ENCODE data around the gene MSANTD2.

DNA sequence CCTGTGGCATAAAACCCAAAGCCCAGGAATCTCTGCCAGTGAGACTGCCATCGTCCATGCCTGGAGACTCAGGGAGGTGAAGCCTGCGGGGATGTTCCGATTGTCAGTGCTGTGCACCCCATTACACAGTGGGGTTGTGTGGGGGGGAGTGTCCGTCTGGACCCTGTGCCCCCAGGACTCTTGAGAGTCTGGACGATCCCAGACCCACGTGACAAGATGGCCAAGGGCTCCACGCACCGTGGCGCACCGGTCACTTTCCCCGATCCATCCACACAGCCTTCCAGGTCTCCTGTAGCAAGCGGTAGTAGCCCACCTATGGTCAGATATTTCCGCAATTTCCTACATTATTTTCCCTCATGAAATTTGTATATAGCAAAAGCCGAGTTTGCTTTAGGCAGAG lies 81.4 kb downstream of the MSANTD2 start:
- TF ChIP-seq, protein P1, sequence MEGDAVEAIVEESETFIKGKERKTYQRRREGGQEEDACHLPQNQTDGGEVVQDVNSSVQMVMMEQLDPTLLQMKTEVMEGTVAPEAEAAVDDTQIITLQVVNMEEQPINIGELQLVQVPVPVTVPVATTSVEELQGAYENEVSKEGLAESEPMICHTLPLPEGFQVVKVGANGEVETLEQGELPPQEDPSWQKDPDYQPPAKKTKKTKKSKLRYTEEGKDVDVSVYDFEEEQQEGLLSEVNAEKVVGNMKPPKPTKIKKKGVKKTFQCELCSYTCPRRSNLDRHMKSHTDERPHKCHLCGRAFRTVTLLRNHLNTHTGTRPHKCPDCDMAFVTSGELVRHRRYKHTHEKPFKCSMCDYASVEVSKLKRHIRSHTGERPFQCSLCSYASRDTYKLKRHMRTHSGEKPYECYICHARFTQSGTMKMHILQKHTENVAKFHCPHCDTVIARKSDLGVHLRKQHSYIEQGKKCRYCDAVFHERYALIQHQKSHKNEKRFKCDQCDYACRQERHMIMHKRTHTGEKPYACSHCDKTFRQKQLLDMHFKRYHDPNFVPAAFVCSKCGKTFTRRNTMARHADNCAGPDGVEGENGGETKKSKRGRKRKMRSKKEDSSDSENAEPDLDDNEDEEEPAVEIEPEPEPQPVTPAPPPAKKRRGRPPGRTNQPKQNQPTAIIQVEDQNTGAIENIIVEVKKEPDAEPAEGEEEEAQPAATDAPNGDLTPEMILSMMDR (IDR thresholded peaks at IDR 0.05; ENCODE audit: low read length), result no peak
- no peak for TF ChIP-seq EZH2 (IDR thresholded peaks at IDR 0.05; ENCODE audit: borderline replicate concordance, low read length)

Measured in OCI-LY1 (cell line).